Activated CD4-positive, alpha-beta T cell treated with anti-CD3 and anti-CD28 coated beads for 36 hours (primary cell): ENCODE data around the gene RTN1. TPM values are rescaled to one million over a fixed set of nuclear protein-coding genes. Genes with fewer than 3 reads are reported as not detected.

Experiments
- ATAC-seq: fragments of 200-7000 bp; cut with Tn5 transposase; one replicate; pipeline ENCODE4 v1.10.0; 2021; ENCODE audit warnings: mild to moderate bottlenecking, moderate library complexity
- CTCF ChIA-PET: fragments of 350-600 bp; sonication (Branson Sonifier 250); formaldehyde crosslinking; loops from one replicate; lab custom pipeline; 2021; ENCODE audit warnings: antibody characterized with exemption; lab: Charles Lee
- POLR2A ChIA-PET: fragments of 350-600 bp; sonication (Branson Sonifier 250); formaldehyde crosslinking; loops from one replicate; lab custom pipeline; 2021; ENCODE audit warnings: antibody characterized with exemption, inconsistent platforms; lab: Charles Lee
- DNase-seq: peaks from one replicate; pipeline ENCODE4 v3.0.0-alpha.2; 2020
- H3K27ac Mint-ChIP-seq: one replicate; pipeline ENCODE4 v1.8.0; 2021; ENCODE audit warnings: mixed read lengths
- H3K27me3 Mint-ChIP-seq: one replicate; pipeline ENCODE4 v1.8.0; 2021; ENCODE audit warnings: mixed read lengths
- H3K36me3 Mint-ChIP-seq: one replicate; pipeline ENCODE4 v1.8.0; 2021; ENCODE audit warnings: low read depth, mixed read lengths
- H3K4me1 Mint-ChIP-seq: one replicate; pipeline ENCODE4 v1.8.0; 2021; ENCODE audit warnings: mixed read lengths
- H3K4me3 Mint-ChIP-seq: one replicate; pipeline ENCODE4 v1.8.0; 2021; ENCODE audit warnings: mild to moderate bottlenecking, moderate library complexity, mixed read lengths
- H3K9me3 Mint-ChIP-seq: one replicate; pipeline ENCODE4 v1.8.0; 2021; ENCODE audit warnings: low read depth, mixed read lengths
- intact Hi-C, 2 experiments: fragments of 100-400 bp; cut with DNase I in 1 of 2; cut with micrococcal nuclease in 1 of 2; formaldehyde crosslinking; loops; one replicate each; pipeline versions ENCODE4 v1.14.2 to v1.15.1; 2022 to 2024; cut with DNase I, micrococcal nuclease
- microRNA-seq: library from miRNA; unstranded; fragments of <30 nt; microRNA quantifications from one replicate; pipeline ENCODE4 v1.2.0, GENCODE V29; 2021; ENCODE audit warnings: borderline replicate concordance
- total RNA-seq, 2 experiments: library from RNA; stranded (reverse); gene quantifications; one replicate each; pipeline ENCODE4 v1.2.3, GENCODE V29; 2021

The RTN1 gene
- total RNA-seq, 2 experiments from 2014 or later: not detected

DNA sequence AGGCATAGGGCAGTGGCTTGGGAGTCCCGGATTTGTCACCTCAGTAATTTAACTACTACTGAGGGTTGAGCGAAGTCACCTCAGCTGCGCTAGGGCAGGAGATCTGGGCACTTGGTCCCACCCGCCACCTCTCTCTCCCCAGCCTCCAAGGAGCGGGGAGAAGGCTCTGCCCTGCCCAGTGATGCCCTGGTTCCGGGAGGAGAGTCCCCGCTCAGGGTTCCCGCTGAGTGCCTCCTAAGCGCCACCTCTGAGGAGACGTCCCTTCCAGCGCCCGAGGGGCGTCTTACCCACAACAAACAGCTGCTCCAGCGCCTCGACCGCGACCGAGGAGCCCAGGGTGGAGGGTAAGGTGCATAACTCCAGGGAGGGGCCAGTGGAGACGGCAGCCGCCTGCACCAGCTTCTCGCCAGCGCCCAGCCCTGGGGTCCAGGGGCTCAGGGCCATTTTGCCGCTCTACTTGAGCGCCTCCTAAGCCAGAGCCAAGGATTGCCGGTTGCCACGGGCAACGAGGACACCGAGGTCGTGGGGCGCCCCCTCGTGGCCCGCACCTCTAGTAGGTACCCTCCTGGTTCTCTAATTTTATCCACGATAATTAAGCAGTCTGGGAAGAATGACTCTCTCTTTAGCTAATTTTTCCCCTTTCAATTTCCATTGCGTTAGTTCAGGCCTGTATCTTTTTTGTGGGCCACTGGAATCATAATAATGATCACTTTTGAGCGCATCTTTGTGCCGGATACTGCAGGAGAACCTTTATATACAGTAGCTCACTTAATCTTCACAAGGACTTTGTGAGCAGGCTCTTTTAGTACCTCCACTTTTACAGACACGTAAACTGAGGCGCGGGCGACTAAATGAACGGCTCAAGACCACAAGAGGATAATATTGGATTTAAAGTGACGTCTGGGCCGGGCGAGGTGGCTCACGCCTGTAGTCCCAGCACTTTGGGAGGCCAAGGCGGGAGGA, 294.0 kb downstream of the RTN1 start, which contains the start of gene CCDC175:
Gene CCDC175, minus strand, starts transcription at position 481 of the 963 bp plus-strand sequence. Its CDS starts 37 bp downstream, at position 444.
- DNase-seq: peak; percentile 93
- Mint-ChIP-seq H3K4me1 (peaks cover 7% of the 10 kb centered on the region), H3K27ac (no peak within 1 kb of the TSS), H3K4me3 (peak within 1 kb of the TSS; percentile 68), H3K36me3 (no peaks in the 10 kb centered on the region), H3K9me3 (no peaks in the 10 kb centered on the region), H3K27me3 (peaks cover 12% of the 10 kb centered on the region)
- ChIA-PET POLR2A (no interaction called here), CTCF (interaction anchor here (0.5 to 3.4 kb wide), 30 partner anchors 9 to 548 kb away, joined by 3 to 33 read pairs (median 4); no protein-coding TSS in a partner anchor)
- intact Hi-C loops: loop anchor here (1.0 to 5.0 kb wide), 7 partner anchors 69 to 606 kb away; partner anchors contain the start of genes DAAM1 (in 1 of the 2), JKAMP (in 1 of the 2) and L3HYPDH (in 1 of the 2)
- ATAC-seq: peak; percentile 99

DNA sequence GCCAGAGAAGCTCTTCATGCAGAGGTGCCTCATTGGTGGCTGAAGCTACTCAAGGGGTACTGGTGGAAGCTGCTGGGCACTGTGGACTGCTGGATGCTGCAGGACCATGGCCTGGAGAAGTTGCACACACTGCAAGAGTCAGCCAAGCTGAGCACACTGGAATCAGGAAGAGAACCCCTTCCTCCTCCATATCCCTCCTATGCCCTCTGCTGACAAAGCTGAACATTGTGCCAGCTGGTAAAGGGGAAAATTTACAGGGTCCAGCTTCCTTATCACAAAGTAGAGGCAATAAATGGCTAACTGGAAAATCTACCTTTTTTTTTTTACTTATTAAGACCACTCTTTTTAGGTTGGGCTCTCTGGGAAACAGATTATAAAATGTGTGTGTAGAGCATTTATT, 300.5 kb downstream of the RTN1 start:
- ChIA-PET POLR2A (no interaction called here), CTCF (interaction anchor here (0.6 to 1.1 kb wide), 4 partner anchors 25 to 577 kb away, joined by 3 to 6 read pairs (median 4); no protein-coding TSS in a partner anchor)
- peaks cover 17% of the 10 kb centered on the region for H3K27me3 Mint-ChIP-seq
- no peak overlapping the region for H3K27ac Mint-ChIP-seq
- H3K4me1 Mint-ChIP-seq: no peaks in the 10 kb centered on the region
- no peak overlapping the region for H3K4me3 Mint-ChIP-seq
- intact Hi-C loops: no loop called here
- H3K36me3 Mint-ChIP-seq: no peaks in the 10 kb centered on the region
- DNase-seq (no peak), ATAC-seq (no peak)
- no peaks in the 10 kb centered on the region for H3K9me3 Mint-ChIP-seq

DNA sequence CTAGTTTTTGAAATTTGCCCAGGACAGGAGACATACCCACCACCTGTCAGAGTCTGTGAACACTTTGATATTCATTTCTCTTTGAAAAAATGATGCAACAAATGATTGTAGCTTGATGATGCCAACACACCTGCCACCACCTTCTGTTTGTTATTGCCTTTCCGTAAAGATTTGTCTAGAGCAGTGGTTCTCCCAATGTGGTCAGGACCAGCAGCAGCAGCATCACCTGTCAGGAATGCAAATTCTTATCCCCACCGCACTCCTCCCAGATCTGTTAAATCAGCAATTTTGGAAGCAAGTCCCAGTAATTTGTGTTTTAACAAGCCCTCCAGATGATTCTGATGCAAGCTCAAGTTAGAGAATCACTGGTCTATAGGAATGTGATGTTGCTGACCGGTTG, 303.9 kb downstream of the RTN1 start:
- no peaks in the 10 kb centered on the region for H3K36me3 Mint-ChIP-seq
- no peak overlapping the region for H3K4me3 Mint-ChIP-seq
- peaks cover 14% of the 10 kb centered on the region for H3K27me3 Mint-ChIP-seq
- POLR2A ChIA-PET: no interaction called here
- CTCF ChIA-PET: interaction anchor here (1.6 to 2.4 kb wide), 2 partner anchors 10 kb away, joined by 6 to 10 read pairs; partner anchors contain the start of gene CCDC175
- H3K9me3 Mint-ChIP-seq: no peaks in the 10 kb centered on the region
- intact Hi-C loops: no loop called here
- H3K4me1 Mint-ChIP-seq: no peaks in the 10 kb centered on the region
- ATAC-seq: no peak
- no peak overlapping the region for H3K27ac Mint-ChIP-seq
- no peak for DNase-seq

DNA sequence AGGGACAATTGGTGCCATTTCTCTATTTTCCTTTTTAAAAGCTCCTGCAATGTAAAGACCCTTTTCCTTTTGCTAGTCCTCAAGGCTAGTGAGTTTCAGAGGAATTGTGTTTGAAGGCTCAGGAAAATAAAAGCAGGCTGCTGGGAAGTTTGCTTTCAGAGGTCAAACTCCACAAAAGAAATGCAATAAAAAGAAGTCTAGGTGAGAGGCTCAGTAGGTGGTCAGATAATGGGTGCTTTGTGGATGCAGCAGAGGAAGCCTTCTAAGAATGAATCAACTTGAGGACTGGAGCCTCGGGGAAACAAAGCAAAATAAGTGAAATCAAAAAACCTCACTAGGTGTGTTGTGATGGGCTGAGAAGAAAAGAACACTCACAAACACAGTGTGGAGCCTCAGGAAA, 304.3 kb downstream of the RTN1 start:
- ChIA-PET CTCF (interaction anchor here (1.6 kb wide), 1 partner anchor 10 kb away, joined by 6 read pairs; the partner anchor contains the start of gene CCDC175), POLR2A (no interaction called here)

DNA sequence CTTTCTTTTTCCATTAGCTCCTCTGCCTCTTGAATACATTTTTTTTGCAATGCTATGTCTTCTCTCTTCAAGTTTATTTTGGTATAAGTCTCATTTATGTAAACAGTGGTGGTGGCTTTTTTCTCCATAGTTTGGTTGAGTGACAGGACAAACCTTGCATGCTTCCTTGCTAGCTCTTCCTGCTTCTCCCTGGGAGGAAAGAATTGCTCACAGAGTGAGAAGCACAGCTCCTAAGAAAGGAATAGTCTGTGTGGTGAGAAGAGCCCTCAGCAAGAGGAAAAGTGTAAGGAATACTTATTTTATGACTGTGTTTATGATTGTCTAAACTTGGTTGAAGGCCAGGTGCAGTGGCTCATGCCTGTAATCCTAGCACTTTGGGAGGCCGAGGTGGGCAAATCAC, 305.5 kb downstream of the RTN1 start:
- ChIA-PET CTCF (interaction anchor here (1.6 kb wide), 1 partner anchor 12 kb away, joined by 6 read pairs; the partner anchor contains the start of gene CCDC175), POLR2A (no interaction called here)
- H3K4me3 Mint-ChIP-seq: no peak overlapping the region
- ATAC-seq (no peak), DNase-seq (no peak)
- H3K4me1 Mint-ChIP-seq: no peaks in the 10 kb centered on the region
- H3K27me3 Mint-ChIP-seq: peaks cover 12% of the 10 kb centered on the region
- no peaks in the 10 kb centered on the region for H3K36me3 Mint-ChIP-seq
- no peaks in the 10 kb centered on the region for H3K9me3 Mint-ChIP-seq
- H3K27ac Mint-ChIP-seq: no peak overlapping the region
- intact Hi-C loops: no loop called here

More for the DNA sequence above, 304.3 kb downstream of the RTN1 start:
- Mint-ChIP-seq H3K27ac (no peak overlapping the region), H3K4me1 (no peaks in the 10 kb centered on the region), H3K4me3 (no peak overlapping the region), H3K36me3 (no peaks in the 10 kb centered on the region), H3K27me3 (peaks cover 14% of the 10 kb centered on the region), H3K9me3 (no peaks in the 10 kb centered on the region)
- intact Hi-C loops: no loop called here
- DNase-seq (no peak), ATAC-seq (no peak)

DNA sequence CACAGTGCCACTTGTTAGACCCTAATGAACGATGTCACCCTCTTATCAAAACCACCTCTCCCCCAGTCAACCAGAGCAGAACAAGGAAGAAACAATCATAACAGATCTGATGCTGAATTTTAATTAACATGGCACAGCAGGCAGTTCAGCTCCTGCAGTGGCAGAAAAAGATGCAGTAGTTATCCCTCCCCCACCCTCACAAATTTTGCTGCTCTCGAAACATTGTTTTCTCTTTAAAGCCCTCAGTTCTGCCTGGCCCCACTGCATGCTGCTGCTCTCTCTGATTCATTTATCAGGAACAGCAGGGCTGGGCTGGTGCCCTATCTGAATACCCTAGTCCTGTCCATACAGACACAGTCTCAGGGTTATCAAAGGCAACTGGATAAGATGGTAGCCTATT, 306.2 kb downstream of the RTN1 start:
- DNase-seq (no peak), ATAC-seq (no peak)
- Mint-ChIP-seq H3K27me3 (peaks cover 12% of the 10 kb centered on the region), H3K36me3 (no peaks in the 10 kb centered on the region), H3K4me1 (no peaks in the 10 kb centered on the region), H3K9me3 (no peaks in the 10 kb centered on the region), H3K4me3 (no peak overlapping the region), H3K27ac (no peak overlapping the region)
- intact Hi-C loops: no loop called here
- ChIA-PET CTCF (no interaction called here), POLR2A (no interaction called here)

DNA sequence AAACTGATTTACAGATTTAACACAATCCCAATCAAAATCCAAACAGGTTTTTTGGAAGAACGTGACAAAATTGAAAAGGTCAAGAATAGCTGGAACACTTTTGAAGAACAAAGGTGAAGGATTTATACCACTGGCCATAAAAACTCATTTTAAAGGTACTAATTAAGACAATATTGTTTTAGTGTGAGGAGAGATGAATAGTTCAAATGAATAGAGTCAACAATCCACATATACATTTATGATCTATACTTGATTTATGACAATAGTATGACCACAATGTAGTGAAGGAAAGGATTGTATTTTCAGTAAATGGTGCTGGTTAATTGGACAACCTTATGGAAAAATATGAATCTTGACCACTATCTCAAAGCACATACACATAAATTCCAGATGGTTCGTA, 323.3 kb downstream of the RTN1 start:
- H3K27ac Mint-ChIP-seq: no peak overlapping the region
- no peak for ATAC-seq
- no peak for DNase-seq
- H3K4me1 Mint-ChIP-seq: no peaks in the 10 kb centered on the region
- ChIA-PET POLR2A (no interaction called here), CTCF (no interaction called here)
- H3K9me3 Mint-ChIP-seq: no peaks in the 10 kb centered on the region
- no peaks in the 10 kb centered on the region for H3K36me3 Mint-ChIP-seq
- peaks cover 18% of the 10 kb centered on the region for H3K27me3 Mint-ChIP-seq
- H3K4me3 Mint-ChIP-seq: no peak overlapping the region
- intact Hi-C loops: no loop called here

Small RNA genes lying within 50 kb of the gene (microRNA-seq; reads per million reads assigned to microRNA genes)
- gene MIR5586: not detected

Other genes starting within 250 kb of the RTN1 start
- not detected for gene LRRC9, start 49.4 kb upstream of the RTN1 start, total RNA-seq
- gene PCNX4, start 221.1 kb upstream of the RTN1 start, total RNA-seq: 10 to 100 TPM; 27.0 to 27.6 TPM